ENCODE data around the gene CNNM4. TPM values are rescaled to one million over a fixed set of nuclear protein-coding genes. Genes with fewer than 3 reads are reported as not detected.
A peak's percentile ranks its signal among the peaks of the same experiment; 100 is the strongest.

The CNNM4 gene
- polyA plus RNA-seq, 1 of the 3 experiments (the other 2 are of a cell fraction): 5.5 TPM

DNA sequence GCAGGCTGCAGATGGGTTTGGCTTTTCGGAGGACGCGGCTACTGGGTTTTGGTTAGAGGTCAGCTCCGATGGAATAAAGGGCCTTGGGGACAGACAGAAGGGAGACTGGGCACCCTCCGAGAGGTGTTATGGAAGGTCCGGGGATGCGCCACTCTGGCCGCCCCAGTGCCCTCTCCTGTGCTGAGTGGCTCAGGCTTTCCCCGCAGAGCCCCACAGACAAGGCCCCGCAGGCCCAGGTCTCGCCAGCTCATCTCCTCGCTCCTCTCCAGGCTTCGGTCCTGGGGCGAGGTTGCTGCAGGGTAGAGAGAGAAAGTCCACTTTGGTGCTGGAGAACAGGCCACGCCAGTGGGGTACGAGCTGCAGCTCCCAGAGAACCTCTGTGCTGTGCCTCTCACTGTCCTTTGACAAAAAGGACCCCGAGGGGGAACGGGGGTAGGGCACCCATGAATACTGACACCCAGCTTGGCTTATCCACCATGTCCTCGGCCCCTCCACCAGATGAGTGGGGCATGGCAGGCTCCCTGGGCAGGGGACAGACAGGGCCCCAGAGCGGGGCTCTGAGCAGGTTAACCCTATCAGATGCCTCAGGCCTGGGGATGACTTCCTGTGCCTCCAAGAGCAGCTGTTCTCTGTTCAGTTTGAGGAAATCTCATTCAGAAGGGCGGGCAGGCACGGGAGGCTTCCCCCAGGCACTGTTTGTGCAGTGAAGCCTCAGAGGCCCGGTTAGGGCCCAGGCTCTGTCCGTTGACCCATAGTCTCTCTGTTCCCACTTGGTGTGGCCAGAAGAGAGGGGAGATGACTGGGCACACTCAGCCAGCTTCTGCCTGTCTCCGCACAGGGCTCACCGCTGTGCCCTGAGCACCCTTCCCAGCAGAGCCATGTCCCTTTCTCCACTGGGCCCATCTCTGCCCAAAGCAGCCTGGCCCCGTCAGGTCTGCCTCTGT is 39.6 kb downstream of the CNNM4 start:
- Histone ChIP-seq H3K27me3 (ENCODE audit: insufficient read depth) (no peaks in the 10 kb centered on the region), H3K27ac (ENCODE audit: low read depth in 2 of 2, low read length in 1 of 2) (peak overlapping the region in 1 of 2 experiments; percentile 4; a peak in 1 of 4 replicates), H3F3A (replicated peaks; ENCODE audit: insufficient read depth) (no peaks in the 10 kb centered on the region), H3K9me3 (no peaks in the 10 kb centered on the region), H3K36me3 (replicated peaks in 1 of 2; ENCODE audit: control insufficient read depth in 1 of 2, insufficient read depth in 2 of 2, low read length in 1 of 2) (no peaks in the 10 kb centered on the region), H3K4me1 (ENCODE audit: control insufficient read depth in 1 of 2, insufficient read depth in 2 of 2, low read depth in 1 of 2, low read length in 1 of 2) (peaks cover 0 to 12% of the 10 kb centered on the region in 2 experiments; a peak in 1 of 4 replicates), H3K9me2 (no peaks in the 10 kb centered on the region), H4K20me1 (ENCODE audit: insufficient read depth) (no peaks in the 10 kb centered on the region), H3K9ac (no peak overlapping the region), H2AFZ (ENCODE audit: low read depth) (no peak overlapping the region), H3K4me2 (no peak overlapping the region), H3K4me3 (ENCODE audit: low read depth in 2 of 2, low read length in 1 of 2) (no peak overlapping the region), H3K79me2 (ENCODE audit: insufficient read depth) (no peaks in the 10 kb centered on the region)
- ChIA-PET POLR2A (interaction anchor here (1.1 kb wide), 1 partner anchor 39 kb away, joined by 5 read pairs; the partner anchor contains the start of gene CNNM4), CTCF (interaction anchor here (0.5 to 4.1 kb wide), 26 partner anchors 9 to 479 kb away, joined by 3 to 31 read pairs (median 4); partner anchors contain the start of genes ANKRD39, CNNM3, KANSL3 and LMAN2L)
- TF ChIP-seq ELF1 (IDR thresholded peaks at IDR 0.05) (no peak), NRF1 (IDR thresholded peaks at IDR 0.05; ENCODE audit: low read depth, low read length) (no peak), FOXM1 (IDR thresholded peaks at IDR 0.05; ENCODE audit: low read depth) (no peak), NFIC (IDR thresholded peaks at IDR 0.05; ENCODE audit: borderline replicate concordance) (no peak), TAF1 (IDR thresholded peaks at IDR 0.05; ENCODE audit: borderline replicate concordance, low read depth, low read length) (no peak), RFX5 (IDR thresholded peaks at IDR 0.05; ENCODE audit: low read length) (no peak)
- TF ChIP-seq, protein P1, sequence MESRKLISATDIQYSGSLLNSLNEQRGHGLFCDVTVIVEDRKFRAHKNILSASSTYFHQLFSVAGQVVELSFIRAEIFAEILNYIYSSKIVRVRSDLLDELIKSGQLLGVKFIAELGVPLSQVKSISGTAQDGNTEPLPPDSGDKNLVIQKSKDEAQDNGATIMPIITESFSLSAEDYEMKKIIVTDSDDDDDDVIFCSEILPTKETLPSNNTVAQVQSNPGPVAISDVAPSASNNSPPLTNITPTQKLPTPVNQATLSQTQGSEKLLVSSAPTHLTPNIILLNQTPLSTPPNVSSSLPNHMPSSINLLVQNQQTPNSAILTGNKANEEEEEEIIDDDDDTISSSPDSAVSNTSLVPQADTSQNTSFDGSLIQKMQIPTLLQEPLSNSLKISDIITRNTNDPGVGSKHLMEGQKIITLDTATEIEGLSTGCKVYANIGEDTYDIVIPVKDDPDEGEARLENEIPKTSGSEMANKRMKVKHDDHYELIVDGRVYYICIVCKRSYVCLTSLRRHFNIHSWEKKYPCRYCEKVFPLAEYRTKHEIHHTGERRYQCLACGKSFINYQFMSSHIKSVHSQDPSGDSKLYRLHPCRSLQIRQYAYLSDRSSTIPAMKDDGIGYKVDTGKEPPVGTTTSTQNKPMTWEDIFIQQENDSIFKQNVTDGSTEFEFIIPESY (IDR thresholded peaks at IDR 0.05; ENCODE audit: borderline replicate concordance, low read depth): no peak
- WGBS (ENCODE audit: low lambda C conversion rate): 84% methylated on average over 12 of the region's 27 CpGs
- DNase-seq: peak; percentile 51

DNA sequence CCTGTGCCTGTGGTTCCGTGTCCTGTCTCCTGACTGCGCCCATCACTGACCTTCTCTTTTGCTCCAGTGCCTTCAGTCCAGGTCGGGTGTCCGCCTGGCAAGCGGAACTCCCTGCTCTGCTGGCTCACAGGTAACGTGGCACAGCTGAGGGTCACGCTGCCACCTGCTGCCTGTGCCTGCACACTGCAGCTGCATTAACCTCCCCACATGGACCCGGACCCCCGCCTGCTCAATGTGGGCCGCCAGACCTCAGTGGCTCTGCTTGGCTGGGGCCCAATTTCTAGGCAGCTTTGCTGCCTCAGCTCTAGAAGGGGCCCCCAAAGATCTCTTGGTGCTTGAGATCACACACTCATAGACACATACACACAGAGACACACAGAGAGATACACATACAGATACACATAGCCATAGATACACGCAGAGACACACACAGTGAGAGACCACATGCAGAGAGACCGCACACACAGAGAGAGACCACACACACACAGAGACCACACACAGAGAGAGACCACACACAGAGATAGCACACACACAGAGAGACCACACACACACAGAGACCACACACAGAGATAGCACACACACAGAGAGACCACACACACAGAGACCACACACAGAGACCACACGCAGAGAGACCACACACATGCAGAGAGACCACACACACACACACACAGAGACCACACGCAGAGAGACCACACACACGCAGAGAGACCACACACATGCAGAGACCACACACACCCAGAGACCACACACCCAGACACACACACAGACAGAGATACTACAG is 40.5 kb downstream of the CNNM4 start:
- Histone ChIP-seq H3K27me3 (ENCODE audit: insufficient read depth) (no peaks in the 10 kb centered on the region), H3K9me2 (no peaks in the 10 kb centered on the region), H4K20me1 (ENCODE audit: insufficient read depth) (no peaks in the 10 kb centered on the region), H3K9me3 (no peaks in the 10 kb centered on the region), H3K4me1 (ENCODE audit: control insufficient read depth in 1 of 2, insufficient read depth in 2 of 2, low read depth in 1 of 2, low read length in 1 of 2) (peaks cover 0 to 12% of the 10 kb centered on the region in 2 experiments; a peak in 1 of 4 replicates), H3F3A (replicated peaks; ENCODE audit: insufficient read depth) (no peaks in the 10 kb centered on the region), H3K9ac (no peak overlapping the region), H3K27ac (ENCODE audit: low read depth in 2 of 2, low read length in 1 of 2) (peak overlapping the region in 1 of 2 experiments; percentile 4; a peak in 1 of 4 replicates), H3K4me2 (no peak overlapping the region), H3K36me3 (replicated peaks in 1 of 2; ENCODE audit: control insufficient read depth in 1 of 2, insufficient read depth in 2 of 2, low read length in 1 of 2) (no peaks in the 10 kb centered on the region), H3K79me2 (ENCODE audit: insufficient read depth) (no peaks in the 10 kb centered on the region), H3K4me3 (ENCODE audit: low read depth in 2 of 2, low read length in 1 of 2) (peak overlapping the region in 1 of 2 experiments; percentile 40; a peak in 1 of 4 replicates), H2AFZ (ENCODE audit: low read depth) (no peak overlapping the region)
- TF ChIP-seq SMC3 (IDR thresholded peaks at IDR 0.05; ENCODE audit: low read depth, low read length): peak; percentile 85
- TF ChIP-seq, protein P2, sequence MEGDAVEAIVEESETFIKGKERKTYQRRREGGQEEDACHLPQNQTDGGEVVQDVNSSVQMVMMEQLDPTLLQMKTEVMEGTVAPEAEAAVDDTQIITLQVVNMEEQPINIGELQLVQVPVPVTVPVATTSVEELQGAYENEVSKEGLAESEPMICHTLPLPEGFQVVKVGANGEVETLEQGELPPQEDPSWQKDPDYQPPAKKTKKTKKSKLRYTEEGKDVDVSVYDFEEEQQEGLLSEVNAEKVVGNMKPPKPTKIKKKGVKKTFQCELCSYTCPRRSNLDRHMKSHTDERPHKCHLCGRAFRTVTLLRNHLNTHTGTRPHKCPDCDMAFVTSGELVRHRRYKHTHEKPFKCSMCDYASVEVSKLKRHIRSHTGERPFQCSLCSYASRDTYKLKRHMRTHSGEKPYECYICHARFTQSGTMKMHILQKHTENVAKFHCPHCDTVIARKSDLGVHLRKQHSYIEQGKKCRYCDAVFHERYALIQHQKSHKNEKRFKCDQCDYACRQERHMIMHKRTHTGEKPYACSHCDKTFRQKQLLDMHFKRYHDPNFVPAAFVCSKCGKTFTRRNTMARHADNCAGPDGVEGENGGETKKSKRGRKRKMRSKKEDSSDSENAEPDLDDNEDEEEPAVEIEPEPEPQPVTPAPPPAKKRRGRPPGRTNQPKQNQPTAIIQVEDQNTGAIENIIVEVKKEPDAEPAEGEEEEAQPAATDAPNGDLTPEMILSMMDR (IDR thresholded peaks at IDR 0.05): peak; percentile 81
- peak; percentile 84 for TF ChIP-seq RAD21 (IDR thresholded peaks at IDR 0.05; ENCODE audit: low read length)
- TF ChIP-seq, protein P1 (IDR thresholded peaks at IDR 0.05; ENCODE audit: borderline replicate concordance, low read depth): no peak
- CTCF ChIA-PET: interaction anchor here (0.5 to 4.1 kb wide), 27 partner anchors 9 to 480 kb away, joined by 3 to 31 read pairs (median 4); partner anchors contain the start of genes ANKRD39, CNNM3, CNNM4 and KANSL3
- POLR2A ChIA-PET: interaction anchor here (0.5 to 1.1 kb wide), 2 partner anchors 40 to 62 kb away, joined by 4 to 5 read pairs; partner anchors contain the start of gene CNNM4
- WGBS (ENCODE audit: low lambda C conversion rate): 39% methylated on average over 13 of the region's 15 CpGs
- peak; percentile 93 for DNase-seq
